K562 (cell line): ENCODE measurements around the gene AMMECR1L. TPM values are rescaled to one million over a fixed set of nuclear protein-coding genes. Genes with fewer than 3 reads are reported as not detected.
A peak's percentile ranks its signal among the peaks of the same experiment; 100 is the strongest.

Experiments
- ATAC-seq: fragments of 200-7000 bp; cut with Tn5 transposase; 3 replicates; pipeline ENCODE4 v1.9.1; 2020; ENCODE audit warnings: moderate library complexity
- BruUV-seq: library from RNA; stranded (reverse); fragments of 400-500 nt; replicated peaks from 2 replicates; lab custom pipeline; 2021; lab: Mats Ljungman, UMichigan
- CTCF ChIA-PET: fragments of 300-600 bp; formaldehyde crosslinking; extraction: SDS; loops from one replicate; lab custom pipeline; 2021; ENCODE audit warnings: low intra/inter-chr PET ratio; lab: Yijun Ruan, JAX
- POLR2A ChIA-PET: fragments of 300-600, 350-650 bp; sonication (Branson Sonifier 250); formaldehyde crosslinking; extraction: SDS; loops from one replicate; lab custom pipeline; 2021; ENCODE audit warnings: antibody characterized with exemption, inconsistent platforms; lab: Yijun Ruan, JAX
- DNase-seq, 4 experiments: peaks; one replicate each; pipeline versions ENCODE4 v3.0.0 to v3.0.0-alpha.2; 2011 to 2018; ENCODE audit warnings: low spot score in 3 of 4, mixed read lengths in 3 of 4; ENCODE audit errors: extremely low read depth in 1 of 4
- FAIRE-seq: peaks from 2 replicates; lab custom pipeline; 2011; peaks lifted over from hg19 to GRCh38; lab: Jason Lieb, UNC
- H2AFZ ChIP-seq: 2 replicates; pipeline ENCODE4 v1.6.0; 2011; ENCODE audit warnings: low read depth, low read length, control low read depth, inconsistent platforms
- H3K27ac ChIP-seq: fragments of 200-600 bp; 3 replicates; pipeline ENCODE4 v1.8.0; 2011; ENCODE audit warnings: low read depth, mild to moderate bottlenecking, control low read depth, inconsistent platforms, low read length, moderate library complexity, mixed read lengths; ENCODE audit errors: extremely low read depth
- H3K27me3 ChIP-seq, 2 experiments: fragments of 300-600 bp in 1 of 2; 2 replicates in 1 of 2; 3 replicates in 1 of 2; pipeline versions ENCODE4 v1.6.0 to v1.8.0; 2011; ENCODE audit warnings: inconsistent platforms in 2 of 2, low read length in 2 of 2, mild to moderate bottlenecking in 1 of 2, mixed read lengths in 1 of 2, moderate library complexity in 1 of 2; ENCODE audit not compliant: control insufficient read depth in 2 of 2, insufficient read depth in 2 of 2
- H3K36me3 ChIP-seq: fragments of 300-600 bp; 3 replicates; pipeline ENCODE4 v1.8.0; 2011; ENCODE audit warnings: mild to moderate bottlenecking, low read length, inconsistent platforms; ENCODE audit not compliant: control insufficient read depth, insufficient read depth
- H3K4me1 ChIP-seq, 2 experiments: fragments of 200-600 bp in 1 of 2; replicated peaks in 1 of 2; 2 replicates in 1 of 2; 3 replicates in 1 of 2; pipeline versions ENCODE4 v1.5.1 to v1.8.0; 2011; ENCODE audit warnings: inconsistent platforms in 2 of 2, low read length in 2 of 2, mild to moderate bottlenecking in 1 of 2, mixed read lengths in 1 of 2, moderate library complexity in 1 of 2; ENCODE audit not compliant: control insufficient read depth in 2 of 2, insufficient read depth in 2 of 2
- H3K4me2 ChIP-seq: 2 replicates; pipeline ENCODE4 v1.6.1; 2011; ENCODE audit warnings: low read length, control low read depth, inconsistent platforms, mixed read lengths; ENCODE audit not compliant: insufficient read depth
- H3K4me3 ChIP-seq: fragments of 200-600 bp; sonication (generic), shearing (Covaris generic); 2 replicates; pipeline ENCODE4 v1.5.1; 2016; ENCODE audit warnings: control low read depth, inconsistent platforms
- H3K79me2 ChIP-seq: fragments of 200-600 bp; 3 replicates; pipeline ENCODE4 v1.8.0; 2011; ENCODE audit warnings: low read length, inconsistent platforms; ENCODE audit not compliant: control insufficient read depth, insufficient read depth
- H3K9ac ChIP-seq, 2 experiments: 2 replicates each; pipeline versions ENCODE4 v1.6.0 to v1.6.1; 2011; ENCODE audit warnings: low read depth in 2 of 2, low read length in 2 of 2, control low read depth in 1 of 2, inconsistent platforms in 1 of 2, mild to moderate bottlenecking in 1 of 2, mixed read lengths in 1 of 2; ENCODE audit not compliant: insufficient read depth in 1 of 2
- H3K9me1 ChIP-seq: one replicate; pipeline ENCODE4 v1.6.0; 2011; ENCODE audit warnings: inconsistent platforms, mild to moderate bottlenecking, low read length, moderate library complexity; ENCODE audit not compliant: control insufficient read depth, insufficient read depth
- H3K9me3 ChIP-seq: replicated peaks from 2 replicates; pipeline ENCODE4 v1.5.1; 2011; ENCODE audit warnings: low read depth, low read length, inconsistent platforms; ENCODE audit not compliant: control insufficient read depth, insufficient read depth
- H4K20me1 ChIP-seq: replicated peaks from 2 replicates; pipeline ENCODE4 v1.6.1; 2011; ENCODE audit warnings: low read length, inconsistent platforms, mixed read lengths; ENCODE audit not compliant: control insufficient read depth, insufficient read depth
- CEBPG ChIP-seq, 3 experiments: fragments of 200-800 bp in 1 of 3; sonication (Bioruptor generic) in 1 of 3; sonication (generic) in 1 of 3; formaldehyde crosslinking in 1 of 3; IDR thresholded peaks in 2 of 3; conservative IDR thresholded peaks in 1 of 3; 2 replicates each; pipeline versions ENCODE4 v1.6.1 to v1.8.0; 2016 to 2022; ENCODE audit warnings: missing compliant biosample characterization in 2 of 3, missing genetic modification characterization in 2 of 3, mild to moderate bottlenecking in 1 of 3, missing genetic modification reagents in 1 of 3
- HMBOX1 ChIP-seq: sonication (generic); IDR thresholded peaks from 2 replicates; pipeline ENCODE4 v1.6.1; 2016
- PPARD ChIP-seq: fragments of 250-450 bp; sonication (Bioruptor Pico); IDR thresholded peaks from 2 replicates; pipeline ENCODE4 v1.8.0; 2022; ENCODE audit warnings: inconsistent platforms, mild to moderate bottlenecking, moderate library complexity
- PYGO2 ChIP-seq: fragments of 450-650 bp; IDR thresholded peaks from 2 replicates; pipeline ENCODE4 v1.6.1; 2016; ENCODE audit warnings: mild to moderate bottlenecking, missing genetic modification characterization, moderate library complexity, missing compliant biosample characterization
- RBM14 ChIP-seq: fragments of 200-400 bp; formaldehyde crosslinking; IDR thresholded peaks from 2 replicates; pipeline ENCODE4 v1.6.1; 2018; ENCODE audit warnings: low read depth, mild to moderate bottlenecking, low read length, moderate library complexity, borderline replicate concordance; ENCODE audit not compliant: insufficient read depth
- RHOXF2B ChIP-seq: fragments of 250-450 bp; sonication (Bioruptor Pico); conservative IDR thresholded peaks from 2 replicates; pipeline ENCODE4 v1.5.1; 2021
- TAF1 ChIP-seq: IDR thresholded peaks from 2 replicates; pipeline ENCODE4 v1.6.1; 2011; ENCODE audit warnings: mild to moderate bottlenecking, low read length, moderate library complexity; ENCODE audit not compliant: insufficient read depth, control insufficient read depth, severe bottlenecking; ENCODE audit errors: extremely low read depth
- TAF9B ChIP-seq: fragments of 450-650 bp; IDR thresholded peaks from 2 replicates; pipeline ENCODE4 v1.6.1; 2018; ENCODE audit warnings: mild to moderate bottlenecking; ENCODE audit not compliant: partially characterized antibody
- THRAP3 ChIP-seq: fragments of 450-650 bp; IDR thresholded peaks from 2 replicates; pipeline ENCODE4 v1.6.1; 2016; ENCODE audit warnings: mild to moderate bottlenecking, inconsistent platforms, borderline replicate concordance
- ZNF174 ChIP-seq: fragments of 250-450 bp; sonication (Bioruptor Pico); IDR thresholded peaks from 2 replicates; pipeline ENCODE4 v1.4.0; 2020; ENCODE audit warnings: mild to moderate bottlenecking
- ZNF23 ChIP-seq: fragments of 250-450 bp; sonication (Bioruptor Pico); IDR thresholded peaks from 2 replicates; pipeline ENCODE4 v1.4.0; 2020; ENCODE audit warnings: mild to moderate bottlenecking
- ZNF316 ChIP-seq: fragments of 450-650 bp; IDR thresholded peaks from 2 replicates; pipeline ENCODE4 v1.6.1; 2016
- ZNF609 ChIP-seq: sonication (generic); formaldehyde crosslinking; IDR thresholded peaks from 2 replicates; pipeline ENCODE4 v1.8.1; 2023; ENCODE audit warnings: missing genetic modification reagents, mild to moderate bottlenecking, borderline replicate concordance
- WGBS: fragments of 100-300 bp; shearing (Covaris generic); methylation state at CpG from one replicate; pipeline ENCODE4 v1.1.6; 2016; ENCODE audit warnings: low coverage, mixed read lengths; ENCODE audit not compliant: insufficient coverage; ENCODE audit errors: missing lambda C conversion rate; 5-methylcytosine and 5-hydroxymethylcytosine counted together
- in situ Hi-C: fragments of 300-500 bp; cut with MboI; formaldehyde crosslinking; loops from 4 replicates; pipeline ENCODE4 v1.15.0; 2018; ENCODE audit warnings: inconsistent platforms, mixed read lengths
- intact Hi-C: fragments of 100-400 bp; cut with micrococcal nuclease; formaldehyde crosslinking; loops from 2 replicates; pipeline ENCODE4 v1.14.2; 2022
- polyA plus RNA-seq, 8 experiments: library from polyadenylated mRNA; depleted of rRNA in 4 of 8; stranded (reverse) in 5 of 8; unstranded in 3 of 8; fragments of >200 nt; fragmentation: Nextera tagmentation in 2 of 8; fragmentation: Illumina TruSeq in 1 of 8; extraction: Ambion mirVana in 2 of 8; extraction: Trizol in 1 of 8; gene quantifications; 2 replicates each; pipeline versions ENCODE4 v1.2.1 to v1.2.3, GENCODE V29; 2011 to 2014; ENCODE audit warnings: inconsistent platforms in 1 of 8, missing spikeins in 1 of 8
- total RNA-seq, 7 experiments: library from RNA; depleted of rRNA in 6 of 7; stranded (reverse); fragments of >200 nt in 6 of 7; fragmentation: Illumina TruSeq in 2 of 7; extraction: Trizol in 2 of 7; gene quantifications; 2 replicates each; pipeline versions ENCODE4 v1.2.1 to v1.2.3, GENCODE V29; 2011 to 2021; ENCODE audit warnings: low replicate concordance in 1 of 7
- TF ChIP-seq, protein P1 (sequence below), 2 experiments: fragments of 200-800 bp in 1 of 2; sonication (Bioruptor generic) in 1 of 2; sonication (generic) in 1 of 2; formaldehyde crosslinking in 1 of 2; IDR thresholded peaks in 1 of 2; conservative IDR thresholded peaks in 1 of 2; 2 replicates each; pipeline versions ENCODE4 v1.5.0 to v1.6.1; 2016 to 2020; ENCODE audit warnings: missing compliant biosample characterization in 1 of 2, missing genetic modification characterization in 1 of 2, missing genetic modification reagents in 1 of 2

The AMMECR1L gene
- total and polyA plus RNA-seq, 9 of the 15 experiments (the other 6 are each of a cell fraction or from before 2014, with no cell fraction given) = 3.7 to 15.3 (median 9.1) TPM

DNA sequence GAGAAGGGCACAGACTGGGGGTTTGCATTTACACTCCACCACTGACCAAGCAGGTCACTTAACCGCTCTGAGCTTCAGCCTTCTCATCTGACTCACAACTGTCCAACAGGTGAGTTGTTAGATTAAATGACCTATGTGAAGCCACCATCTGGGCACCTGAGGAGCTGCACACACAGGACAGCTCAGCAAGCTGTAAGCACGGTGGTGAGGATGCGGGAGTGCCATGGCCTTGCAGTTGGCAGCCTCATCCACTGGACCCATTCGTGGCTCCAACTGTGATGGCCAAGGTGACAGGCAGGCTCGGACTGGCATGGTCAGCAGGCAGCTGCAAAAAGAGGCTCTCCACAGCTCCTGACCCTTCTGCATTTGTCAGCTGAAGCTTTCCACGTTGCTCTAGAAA, 23.3 kb upstream of the AMMECR1L start:
- TF ChIP-seq ZNF23 (CRISPR knock-in tag) = no peak
- TF ChIP-seq ZNF316 = no peak
- no peak for TF ChIP-seq PPARD (CRISPR knock-in tag)
- TF ChIP-seq, protein P1, sequence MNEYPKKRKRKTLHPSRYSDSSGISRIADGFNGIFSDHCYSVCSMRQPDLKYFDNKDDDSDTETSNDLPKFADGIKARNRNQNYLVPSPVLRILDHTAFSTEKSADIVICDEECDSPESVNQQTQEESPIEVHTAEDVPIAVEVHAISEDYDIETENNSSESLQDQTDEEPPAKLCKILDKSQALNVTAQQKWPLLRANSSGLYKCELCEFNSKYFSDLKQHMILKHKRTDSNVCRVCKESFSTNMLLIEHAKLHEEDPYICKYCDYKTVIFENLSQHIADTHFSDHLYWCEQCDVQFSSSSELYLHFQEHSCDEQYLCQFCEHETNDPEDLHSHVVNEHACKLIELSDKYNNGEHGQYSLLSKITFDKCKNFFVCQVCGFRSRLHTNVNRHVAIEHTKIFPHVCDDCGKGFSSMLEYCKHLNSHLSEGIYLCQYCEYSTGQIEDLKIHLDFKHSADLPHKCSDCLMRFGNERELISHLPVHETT (CRISPR knock-in tag; conservative IDR thresholded peaks at IDR 0.05 in 1 of 2, IDR thresholded peaks at IDR 0.05 in 1 of 2) = no peak
- no peak for TF ChIP-seq RHOXF2B
- TF ChIP-seq TAF1 = no peak
- TF ChIP-seq THRAP3 = no peak
- TF ChIP-seq ZNF174 (CRISPR knock-in tag) = no peak
- TF ChIP-seq RBM14 = no peak
- no peak for TF ChIP-seq HMBOX1
- no peak for TF ChIP-seq ZNF609 (CRISPR knock-in tag)
- no peak for TF ChIP-seq CEBPG (CRISPR knock-in tag; IDR thresholded peaks at IDR 0.05)
- TF ChIP-seq CEBPG (tag; conservative IDR thresholded peaks at IDR 0.05 in 1 of 2, IDR thresholded peaks at IDR 0.05 in 1 of 2) = no peak
- no peak for TF ChIP-seq PYGO2 (tag)
- no peak for TF ChIP-seq TAF9B
- Histone ChIP-seq H3K36me3 (no peaks in the 10 kb centered on the region), H3K9me1 (no peaks in the 10 kb centered on the region), H3K9me3 (no peaks in the 10 kb centered on the region), H3K27me3 (peaks cover 6 to 34% of the 10 kb centered on the region in 2 experiments), H3K79me2 (no peaks in the 10 kb centered on the region), H3K9ac (peak overlapping the region in 1 of 2 experiments; percentile 50; a peak in 1 of 4 replicates), H3K4me1 (peaks cover 5 to 8% of the 10 kb centered on the region in 2 experiments; a peak in 3 of 5 replicates), H3K27ac (no peak overlapping the region), H3K4me2 (no peak overlapping the region), H2AFZ (no peak overlapping the region), H4K20me1 (no peaks in the 10 kb centered on the region; the same call in 1 of the 2 replicates), H3K4me3 (no peak overlapping the region)
- POLR2A ChIA-PET = interaction anchor here (0.5 to 0.6 kb wide), 3 partner anchors 20 to 56 kb away, joined by 3 read pairs; no protein-coding TSS in a partner anchor
- BruUV-seq = no TSS peak
- in situ Hi-C loops = no loop called here
- WGBS = 6% methylated on average over 5 of the region's 6 CpGs
- DNase-seq (no peak), FAIRE-seq (no peak), ATAC-seq (no peak; the same call in 2 of the 3 replicates)
- CTCF ChIA-PET = no interaction called here
- intact Hi-C loops = no loop called here
